ENCODE measurements around the gene ACSS1.
A peak's percentile ranks its signal among the peaks of the same experiment; 100 is the strongest.

Gene ACSS1

DNA sequence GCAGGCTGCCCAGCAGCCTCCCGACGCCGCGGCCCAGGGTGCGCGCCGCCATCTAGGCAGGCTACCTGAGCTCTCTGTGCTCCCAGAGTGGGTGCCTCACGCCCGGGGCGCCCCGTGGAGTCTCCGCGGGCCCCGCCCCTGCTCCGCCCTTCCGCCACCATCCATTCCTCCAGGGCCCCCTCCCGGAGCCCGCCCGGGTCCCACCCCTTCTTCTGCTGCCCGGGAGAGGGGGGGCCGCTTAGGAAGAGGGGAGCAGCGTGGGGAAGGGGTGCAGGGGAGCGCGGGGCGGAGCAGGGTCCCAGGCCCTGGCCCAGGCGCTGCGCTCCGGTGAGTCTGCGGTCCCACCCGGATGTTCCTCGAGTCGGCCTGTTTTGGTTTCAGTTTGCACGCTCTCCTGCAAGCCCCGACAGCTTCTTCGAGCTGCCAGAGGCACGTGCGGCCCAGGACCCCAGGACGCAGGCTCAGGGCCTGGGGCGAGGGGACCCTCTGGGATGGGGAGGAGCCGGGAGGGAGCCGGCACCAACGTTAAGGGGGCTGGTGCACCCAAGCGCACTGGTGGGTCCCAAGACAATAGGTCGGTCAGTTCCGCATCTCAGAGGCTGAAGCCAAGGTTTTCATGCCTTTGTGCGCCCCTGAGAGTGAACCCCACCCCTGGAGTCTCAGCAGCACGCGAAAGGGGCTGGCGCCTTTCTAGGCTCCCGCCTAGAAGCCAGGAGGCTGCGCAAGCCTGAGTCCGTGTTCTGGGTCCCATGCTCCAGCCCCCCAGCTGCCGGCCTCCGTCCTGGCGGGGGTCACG, at the start of gene ACSS1:
TSS of gene ACSS1 (minus strand) at position 89 of the 796 bp plus-strand sequence. CDS start at position 52, 37 bp downstream.
- no peak for DNase-seq

GRCh38 chr20:25103526-25103925, 45.6 kb upstream of the ACSS1 start:
- no peak for DNase-seq

DNA sequence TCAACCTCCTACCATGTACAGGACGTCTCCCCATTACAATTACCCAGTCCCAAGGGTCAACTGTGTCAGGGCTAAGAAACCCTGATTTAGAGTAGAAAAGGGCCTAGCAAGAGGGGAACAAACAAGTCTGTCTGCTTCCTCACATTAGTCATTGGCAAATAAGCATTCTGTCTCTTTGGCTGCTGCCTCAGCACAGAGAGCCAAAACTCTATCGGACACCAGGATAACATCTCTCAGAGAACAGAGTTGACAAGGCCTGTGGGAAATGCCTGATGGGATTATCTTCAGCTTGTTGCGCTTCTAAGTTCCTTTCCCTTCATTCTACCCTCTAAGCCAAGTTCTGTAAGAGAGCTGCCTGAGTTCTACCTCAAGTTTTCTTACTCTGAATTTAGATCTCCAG, 43.0 kb upstream of the ACSS1 start:
- no peak for DNase-seq

- no peak for DNase-seq
Measured at GRCh38 chr20:25099601-25100140, 41.7 kb upstream of the ACSS1 start.

DNA sequence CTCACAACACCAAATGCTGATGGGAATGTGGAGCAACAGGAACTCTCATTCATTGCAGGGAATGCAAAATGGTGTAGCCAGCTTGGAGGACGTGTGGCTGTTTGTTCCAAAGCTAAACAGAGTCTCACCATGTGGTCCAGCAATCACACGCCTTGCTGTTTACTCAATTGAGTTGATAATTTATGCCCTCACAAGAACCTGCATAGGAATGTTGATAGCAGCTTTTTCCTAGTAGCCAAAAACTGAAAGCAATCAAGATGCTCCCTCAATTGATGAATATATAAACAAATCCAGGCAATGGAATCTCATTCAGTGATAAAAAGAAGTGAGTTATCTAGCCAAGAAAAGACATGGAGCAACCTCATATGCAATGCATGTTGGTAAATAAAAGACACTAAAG, 39.6 kb upstream of the ACSS1 start:
- DNase-seq, result no peak

GRCh38 chr20:25090492-25091429, 32.8 kb upstream of the ACSS1 start:
- DNase-seq, result peak; percentile 85

- no peak for DNase-seq
Measured at GRCh38 chr20:25089662-25090061, 31.7 kb upstream of the ACSS1 start.

GRCh38 chr20:25089096-25089495, 31.2 kb upstream of the ACSS1 start:
- no peak for DNase-seq

DNA sequence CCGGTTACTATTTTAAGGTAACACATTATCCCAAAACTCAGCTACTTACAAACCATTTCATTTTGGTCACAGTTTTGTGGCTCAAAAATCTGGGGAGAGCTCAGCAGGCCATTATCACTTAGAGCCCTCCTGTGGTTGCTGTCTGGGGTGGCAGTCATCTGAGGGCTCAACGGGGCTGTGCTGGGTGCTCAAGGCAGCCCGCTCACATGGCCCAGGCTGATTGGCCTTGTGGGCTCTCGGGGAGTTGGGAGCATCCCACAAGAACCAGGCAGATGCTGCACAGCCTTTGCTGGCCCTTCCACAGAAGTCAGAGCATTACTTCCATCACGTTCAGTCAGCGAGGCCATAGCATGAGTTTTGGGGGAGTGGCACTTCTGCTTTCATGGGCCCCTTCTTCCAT, 30.3 kb upstream of the ACSS1 start:
- no peak for DNase-seq

- no peak for DNase-seq
Measured at GRCh38 chr20:25087186-25087929, 29.4 kb upstream of the ACSS1 start.

GRCh38 chr20:25085756-25086495, 28.0 kb upstream of the ACSS1 start:
- DNase-seq, result no peak

- DNase-seq, result no peak
Measured at GRCh38 chr20:25084626-25085187, 26.8 kb upstream of the ACSS1 start.

DNA sequence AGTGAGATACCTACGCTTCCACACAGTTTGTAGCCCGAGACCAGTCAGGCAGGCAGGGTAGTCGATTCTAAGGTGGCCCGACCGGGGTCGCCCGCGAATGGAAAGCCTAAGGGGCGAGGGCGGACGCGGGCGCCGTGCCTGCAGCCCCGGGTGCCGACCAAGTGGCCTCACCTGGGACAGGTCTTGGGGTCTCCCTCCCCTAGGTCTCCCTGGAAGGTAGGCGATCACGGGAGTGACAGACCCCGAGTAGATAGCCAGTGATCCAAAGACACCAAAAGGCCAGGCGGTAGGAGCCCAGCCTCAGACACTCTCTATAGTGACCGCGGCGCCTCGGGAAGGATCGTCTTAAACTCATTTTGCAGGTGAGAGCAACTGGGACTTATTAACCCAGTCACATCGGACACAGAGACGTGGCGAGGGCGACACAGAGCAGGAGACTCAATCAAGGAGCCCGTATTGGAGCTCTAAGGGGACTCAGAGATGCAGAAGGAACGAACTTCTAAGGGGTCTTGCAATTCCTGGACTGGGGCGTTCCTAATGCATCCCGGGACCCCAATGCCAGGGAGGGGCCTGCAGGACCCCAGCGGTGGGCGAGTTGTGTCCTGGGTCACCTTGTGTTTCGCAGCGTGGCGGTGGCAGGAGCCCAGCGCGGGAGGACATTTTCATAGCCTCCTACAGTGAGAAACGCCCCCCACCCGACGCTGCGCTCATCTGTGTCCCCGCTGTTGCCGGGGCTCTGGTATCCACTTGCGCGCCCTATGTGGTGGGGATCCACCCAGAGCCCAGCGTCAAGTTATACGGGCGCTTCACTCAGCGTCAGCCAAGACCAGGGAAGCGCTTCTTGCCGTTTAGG, 26.1 kb upstream of the ACSS1 start:
- DNase-seq, result peak; percentile 10

- DNase-seq, result no peak
Measured at GRCh38 chr20:25083141-25083772, 25.3 kb upstream of the ACSS1 start.

DNA sequence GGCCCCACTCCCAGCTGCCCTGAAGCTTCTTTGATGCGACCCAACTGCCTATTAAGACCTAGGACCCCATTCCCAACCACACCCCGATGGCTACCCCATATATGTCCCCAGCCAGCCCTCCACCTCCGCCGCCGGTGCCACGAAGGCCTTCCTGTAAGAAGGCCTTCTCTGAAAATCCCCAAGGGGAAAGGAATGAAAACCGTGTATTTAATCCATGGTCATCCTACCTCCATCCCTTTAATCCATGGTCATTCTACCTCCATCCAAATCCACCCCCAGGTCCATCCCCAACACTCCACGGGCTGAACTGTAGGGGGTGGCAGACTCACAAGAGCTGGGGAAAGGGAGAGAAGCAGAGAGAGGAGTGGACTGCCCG, 24.5 kb upstream of the ACSS1 start:
- no peak for DNase-seq

DNA sequence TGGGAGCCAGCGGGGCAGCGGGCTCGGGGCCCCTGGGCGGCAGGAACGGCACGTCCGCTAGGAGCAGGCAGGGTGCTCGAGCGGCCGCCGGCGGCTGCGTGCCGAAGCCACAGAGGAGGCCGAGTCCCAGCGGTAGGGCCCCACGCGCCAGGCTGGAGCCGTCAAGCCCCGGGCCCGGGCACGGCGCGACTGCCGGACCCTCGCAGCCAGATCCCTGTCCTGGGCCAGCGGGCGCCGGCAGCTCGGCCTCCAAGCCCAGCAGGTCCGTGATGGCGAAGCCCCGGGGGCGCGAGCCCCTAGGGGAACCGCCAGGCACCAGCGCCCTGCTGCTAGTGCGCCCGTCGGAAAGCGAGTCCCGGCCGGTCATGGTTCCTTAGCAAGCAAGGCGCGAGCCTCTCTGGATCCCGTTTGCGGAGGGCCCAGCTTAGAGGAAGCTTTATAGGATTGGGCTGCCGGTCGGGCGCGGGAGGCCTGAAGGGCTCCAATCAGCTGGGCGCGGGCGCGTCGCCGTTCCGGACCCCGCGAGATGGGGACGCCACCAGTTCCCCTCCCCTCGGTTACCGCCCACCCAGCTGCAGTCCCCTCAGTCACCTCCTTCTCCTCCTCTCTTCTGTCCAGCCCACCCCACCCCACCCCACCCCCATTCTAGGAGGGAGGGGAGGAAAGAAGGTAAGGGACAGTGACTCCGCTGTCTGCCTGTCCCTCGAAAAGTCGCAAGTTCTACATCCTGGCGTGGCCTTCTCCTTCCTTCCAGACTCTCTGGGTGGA, 24.0 kb upstream of the ACSS1 start, which contains the start of gene VSX1:
TSS of gene VSX1 (minus strand) at position 412 of the 768 bp plus-strand sequence. CDS start at position 367, 45 bp downstream.
- no peak for DNase-seq

DNA sequence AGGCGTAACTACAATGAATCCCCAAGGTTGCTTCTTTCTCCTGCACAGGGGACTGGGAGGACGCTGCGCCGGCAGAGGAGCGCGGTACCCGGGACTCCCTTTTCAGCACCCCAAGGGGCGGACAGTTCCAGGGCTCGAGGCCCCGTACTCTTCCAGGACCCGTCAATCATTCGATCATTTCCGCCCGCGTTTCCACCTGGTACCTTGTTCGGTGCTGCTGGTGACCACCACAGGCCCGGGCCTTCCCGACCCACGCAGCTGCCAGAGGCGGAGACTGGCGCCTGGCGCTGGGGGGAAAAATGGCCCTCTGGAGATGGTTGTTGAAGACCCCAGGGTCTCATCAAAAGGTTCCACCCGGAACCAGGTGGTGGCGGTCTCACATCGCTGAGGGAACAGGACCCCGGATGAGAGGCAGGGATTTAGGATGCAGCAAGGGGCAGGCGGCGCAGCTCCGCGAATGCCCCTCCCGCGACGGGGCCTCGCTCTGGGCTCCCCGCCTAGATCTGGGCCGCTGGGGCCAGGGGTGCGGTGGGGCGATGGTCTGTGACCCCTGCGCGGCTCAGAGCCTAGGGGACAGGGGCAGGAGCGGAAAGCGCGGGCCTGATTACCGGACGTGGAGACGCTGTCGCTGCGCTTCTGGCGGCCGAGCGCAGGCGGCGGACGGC, 23.3 kb upstream of the ACSS1 start:
- no peak for DNase-seq

- no peak for DNase-seq
Measured at GRCh38 chr20:25079171-25079570, 21.2 kb upstream of the ACSS1 start.

GRCh38 chr20:25078662-25079061, 20.7 kb upstream of the ACSS1 start:
- DNase-seq, result no peak
